Tibial nerve (tissue), 4 donors: ENCODE measurements around the gene PLAC8.

ENCODE experiments used
- EP300 ChIP-seq, 2 donors: sonication (generic); formaldehyde crosslinking; IDR thresholded peaks; one replicate each; pipeline ENCODE4 v1.6.1; 2017; ENCODE audit warnings: antibody characterized with exemption in 2 of 2, mild to moderate bottlenecking in 1 of 2
- POLR2A ChIP-seq, 2 donors: fragments of 450-650 bp; IDR thresholded peaks; one replicate each; pipeline ENCODE4 v1.6.1; 2017; ENCODE audit warnings: antibody characterized with exemption in 2 of 2, mild to moderate bottlenecking in 2 of 2, moderate library complexity in 2 of 2
- TF ChIP-seq, protein P1 (sequence below), 5 experiments: fragments of 200-600 bp in 3 of 5; fragments of 450-650 bp in 2 of 5; sonication (generic) in 3 of 5; IDR thresholded peaks; one replicate each; pipeline ENCODE4 v1.5.1; 2016 to 2019; ENCODE audit warnings: antibody characterized with exemption in 5 of 5, mild to moderate bottlenecking in 3 of 5, moderate library complexity in 2 of 5

DNA sequence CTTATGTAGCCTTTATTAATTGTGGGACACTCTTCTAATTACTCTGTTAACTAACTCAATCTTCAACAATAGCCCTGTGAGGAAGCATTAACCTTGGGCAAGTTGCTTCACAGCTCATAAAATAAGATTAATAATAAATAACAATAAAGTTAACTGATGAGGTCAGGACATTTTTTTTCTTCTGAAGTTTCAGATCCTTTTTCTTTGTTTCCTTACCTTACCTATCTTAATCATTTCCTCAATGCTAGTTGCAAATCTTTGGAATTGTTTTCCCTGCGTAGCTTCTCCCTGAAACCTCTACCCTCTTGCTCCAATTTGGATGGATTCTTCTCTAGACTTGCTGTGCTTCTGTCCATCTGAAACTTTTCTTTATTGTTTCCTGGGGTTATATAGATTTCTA lies 17.5 kb upstream of the PLAC8 start:
- TF ChIP-seq POLR2A (IDR thresholded peaks at IDR 0.05) (no peak), EP300 (IDR thresholded peaks at IDR 0.05) (no peak)
- TF ChIP-seq, protein P1, sequence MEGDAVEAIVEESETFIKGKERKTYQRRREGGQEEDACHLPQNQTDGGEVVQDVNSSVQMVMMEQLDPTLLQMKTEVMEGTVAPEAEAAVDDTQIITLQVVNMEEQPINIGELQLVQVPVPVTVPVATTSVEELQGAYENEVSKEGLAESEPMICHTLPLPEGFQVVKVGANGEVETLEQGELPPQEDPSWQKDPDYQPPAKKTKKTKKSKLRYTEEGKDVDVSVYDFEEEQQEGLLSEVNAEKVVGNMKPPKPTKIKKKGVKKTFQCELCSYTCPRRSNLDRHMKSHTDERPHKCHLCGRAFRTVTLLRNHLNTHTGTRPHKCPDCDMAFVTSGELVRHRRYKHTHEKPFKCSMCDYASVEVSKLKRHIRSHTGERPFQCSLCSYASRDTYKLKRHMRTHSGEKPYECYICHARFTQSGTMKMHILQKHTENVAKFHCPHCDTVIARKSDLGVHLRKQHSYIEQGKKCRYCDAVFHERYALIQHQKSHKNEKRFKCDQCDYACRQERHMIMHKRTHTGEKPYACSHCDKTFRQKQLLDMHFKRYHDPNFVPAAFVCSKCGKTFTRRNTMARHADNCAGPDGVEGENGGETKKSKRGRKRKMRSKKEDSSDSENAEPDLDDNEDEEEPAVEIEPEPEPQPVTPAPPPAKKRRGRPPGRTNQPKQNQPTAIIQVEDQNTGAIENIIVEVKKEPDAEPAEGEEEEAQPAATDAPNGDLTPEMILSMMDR (IDR thresholded peaks at IDR 0.05) = no peak
